ENCODE results near the gene SCGB1D2.

DNA sequence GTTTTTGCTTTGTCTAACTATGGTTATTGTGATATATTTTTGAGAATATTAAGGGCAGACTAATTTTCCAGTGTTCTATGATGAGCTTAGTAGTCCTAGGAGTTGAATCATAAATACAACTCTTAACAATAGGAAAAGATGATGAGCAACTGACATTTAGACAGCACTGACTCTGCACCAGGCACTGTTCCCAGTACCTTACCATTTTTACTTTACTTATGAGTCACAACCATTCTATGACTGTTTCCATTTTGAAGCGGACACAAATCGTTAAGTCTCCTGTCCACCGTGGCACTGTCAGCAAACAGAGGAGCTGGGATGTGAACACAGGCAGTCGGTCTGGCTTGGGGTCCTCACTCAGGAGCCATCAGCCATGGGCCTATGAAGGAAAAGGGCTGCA lies 24.5 kb downstream of the SCGB1D2 start:
- TF ChIP-seq EZH2 (IDR thresholded peaks at IDR 0.05; ENCODE audit: borderline replicate concordance, low read length) (no peak), CTCF (IDR thresholded peaks at IDR 0.05; ENCODE audit: low read length) (no peak)
